ENCODE data around the gene SNRPN.
"Not testable (repeated sequence)": the region's sequence is repeated elsewhere in the genome, so short reads cannot be mapped to it uniquely, and the experiment has no call there.

The SNRPN gene

DNA sequence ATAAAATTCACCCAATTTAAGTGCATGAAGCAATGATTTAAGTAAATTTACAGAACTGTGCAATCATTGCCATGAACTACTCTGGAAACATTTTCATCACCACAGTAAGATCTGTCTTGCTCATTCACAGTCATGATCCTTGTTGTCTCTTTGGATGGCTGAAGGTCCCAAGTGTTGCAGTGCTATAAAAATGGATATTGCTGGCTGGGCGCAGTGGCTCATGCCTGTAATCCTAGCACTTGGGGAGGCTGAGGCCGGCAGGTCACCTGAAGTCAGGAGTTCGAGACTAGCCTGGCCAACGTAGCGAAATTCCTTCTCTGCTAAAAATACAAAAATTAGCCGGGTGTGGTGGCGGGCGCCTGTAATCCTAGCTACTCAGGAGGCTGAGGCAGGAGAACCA, 17.0 kb downstream of the SNRPN start:
- DNase-seq, result no peak

DNA sequence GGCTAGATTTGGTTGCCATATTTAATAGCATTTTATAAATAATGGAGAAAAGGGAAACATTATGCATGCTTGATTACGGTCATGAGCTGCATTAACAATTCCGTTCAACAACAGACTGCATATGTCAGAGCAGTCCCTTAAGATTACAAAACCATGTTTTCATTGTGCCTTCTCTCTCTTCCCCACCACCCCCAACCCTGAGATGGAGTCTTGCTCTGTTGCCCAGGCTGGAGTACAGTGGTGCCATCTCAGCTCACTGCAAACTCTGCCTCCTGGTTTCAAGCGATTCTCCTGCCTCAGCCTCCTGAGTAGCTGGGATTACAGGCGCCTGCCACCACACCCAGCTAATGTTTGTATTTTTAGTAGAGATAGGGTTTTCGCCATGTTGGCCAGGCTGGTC, 17.9 kb downstream of the SNRPN start:
- not testable (repeated sequence) for DNase-seq

DNA sequence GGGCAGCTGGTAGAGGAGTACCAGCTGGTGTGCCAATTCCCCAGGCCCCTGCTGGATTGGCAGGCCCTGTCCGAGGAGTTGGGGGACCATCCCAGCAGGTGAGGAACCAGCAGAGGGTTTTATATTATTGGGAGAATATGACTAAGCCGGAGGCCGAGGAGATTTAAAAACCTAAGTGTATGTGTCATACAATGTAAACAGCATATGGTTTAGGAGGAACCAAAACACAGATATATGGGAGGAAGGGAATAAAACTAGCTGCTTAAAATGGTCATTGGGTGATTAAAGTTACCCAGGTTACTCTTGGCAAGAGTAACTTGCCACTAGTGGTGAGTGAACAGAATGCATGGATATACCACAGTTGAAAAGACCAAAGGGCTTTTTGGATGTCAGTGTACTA, 22.1 kb downstream of the SNRPN start:
- no peak for DNase-seq

DNA sequence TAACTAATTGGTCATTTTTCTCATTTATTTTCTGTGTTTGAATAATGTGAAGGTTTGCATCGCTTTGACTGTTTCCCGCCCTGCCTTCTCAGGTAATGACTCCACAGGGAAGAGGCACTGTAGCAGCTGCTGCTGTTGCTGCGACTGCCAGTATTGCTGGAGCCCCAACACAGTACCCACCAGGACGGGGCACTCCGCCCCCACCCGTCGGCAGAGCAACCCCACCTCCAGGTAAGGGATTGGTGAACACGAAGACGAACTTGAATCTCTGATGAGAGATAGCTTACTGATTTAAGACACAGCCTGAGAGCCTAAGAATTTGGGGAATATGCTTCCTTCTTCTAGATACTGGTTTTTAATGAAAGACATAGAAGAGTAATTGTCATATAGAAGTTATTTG, 22.9 kb downstream of the SNRPN start:
- DNase-seq, result no peak

DNA sequence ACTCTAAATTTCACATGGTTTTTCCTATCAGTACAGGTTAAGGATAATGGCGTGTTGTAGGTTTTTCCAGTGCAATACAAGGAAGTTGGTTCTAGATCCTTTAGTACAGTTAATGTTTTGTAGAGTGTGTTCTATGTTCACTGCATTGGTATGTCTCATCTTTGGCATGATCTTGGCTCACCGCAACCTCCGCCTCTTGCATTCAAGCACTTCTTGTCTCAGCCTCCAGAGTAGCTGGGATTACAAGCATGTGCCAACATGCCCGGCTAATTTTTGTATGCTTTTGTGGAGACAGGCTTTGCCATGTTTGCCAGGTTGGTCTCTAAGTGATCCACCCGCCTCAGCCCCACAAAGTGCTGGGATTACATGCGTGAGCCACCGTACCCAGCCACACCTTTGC, 30.4 kb downstream of the SNRPN start:
- DNase-seq, result no peak

DNA sequence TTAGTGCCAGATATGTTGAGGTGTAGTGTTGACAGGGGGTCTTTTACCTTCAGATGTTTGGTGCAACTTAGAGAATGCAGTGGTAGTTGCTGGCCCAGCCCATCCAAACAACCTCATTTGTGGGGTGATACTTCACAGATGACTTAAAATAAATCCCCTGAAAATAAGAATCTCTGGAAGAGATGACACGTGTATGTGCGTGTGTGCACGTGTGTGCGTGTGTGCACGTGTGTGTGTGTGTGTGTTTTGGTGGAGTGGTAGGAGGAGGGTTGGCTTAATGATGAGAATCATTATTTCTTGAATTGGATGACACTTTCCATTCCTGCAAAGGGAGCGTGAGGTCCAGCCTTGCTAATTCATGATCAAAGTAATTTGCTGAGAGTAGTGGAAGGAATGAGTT, 31.9 kb downstream of the SNRPN start:
- DNase-seq, result no peak

DNA sequence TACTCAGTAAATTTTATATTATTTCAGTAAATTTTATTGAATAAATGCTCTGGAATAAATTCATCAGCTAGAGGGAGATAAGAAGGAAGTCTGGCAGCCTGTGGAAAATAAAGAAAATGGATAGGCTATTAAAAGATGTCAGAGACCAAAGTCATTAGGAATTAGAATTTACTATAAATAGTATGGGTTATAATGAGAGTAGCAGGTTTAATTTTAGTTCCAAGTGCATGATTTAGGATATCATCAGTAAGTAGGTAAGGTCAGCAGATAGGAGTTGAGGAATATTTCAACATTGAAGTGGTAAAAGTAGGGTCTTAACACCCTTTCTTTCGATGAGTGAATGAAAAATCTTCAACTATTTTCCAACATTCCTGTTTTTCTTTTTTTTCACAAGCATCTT, 64.6 kb downstream of the SNRPN start:
- no peak for DNase-seq

DNA sequence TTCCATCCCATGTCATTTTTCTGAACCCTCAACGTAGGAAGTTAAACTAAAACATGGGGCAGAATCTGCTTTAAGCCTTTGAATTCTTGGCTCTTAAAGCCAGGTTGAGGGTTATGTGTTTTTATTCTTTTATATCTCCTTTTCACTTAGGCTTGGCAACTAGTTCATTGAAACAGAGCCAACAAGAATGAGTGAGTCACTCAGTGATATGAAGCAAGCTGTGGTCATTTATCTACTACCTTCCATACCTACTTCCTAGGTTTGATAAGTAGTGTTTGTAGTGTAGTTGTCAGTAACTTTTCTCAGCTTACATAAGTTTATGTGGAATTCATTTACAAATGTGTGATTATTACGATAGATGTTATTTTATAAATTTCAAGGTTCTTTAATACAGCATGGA, 67.4 kb downstream of the SNRPN start:
- no peak for DNase-seq

All from NCI-H146 (cell line).